Measurements from ENCODE around the gene INPP5F. TPM values are rescaled to one million over a fixed set of nuclear protein-coding genes. Genes with fewer than 3 reads are reported as not detected.

The INPP5F gene
- total RNA-seq, 1 donor from 2014 or later: 4.9 TPM

- no peak for DNase-seq
- no peaks in the 10 kb centered on the region for H3K27me3 ChIP-seq (ENCODE audit: low read depth)
- H3K4me1 ChIP-seq: peaks cover 6% of the 10 kb centered on the region
- intact Hi-C loops (cut with micrococcal nuclease): no loop called here
- H3K27ac ChIP-seq (replicated peaks): no peak overlapping the region
- H3K4me3 ChIP-seq: peak overlapping the region; percentile 51
- peaks cover 32% of the 10 kb centered on the region for H3K36me3 ChIP-seq
- TF ChIP-seq CTCF (IDR thresholded peaks at IDR 0.05; ENCODE audit: borderline replicate concordance): no peak
- H3K9me3 ChIP-seq (replicated peaks): no peaks in the 10 kb centered on the region
Measured at GRCh38 chr10:119818889-119819270, 93.0 kb downstream of the INPP5F start.

GRCh38 chr10:119821182-119821581, 95.3 kb downstream of the INPP5F start:
- H3K9me3 ChIP-seq (replicated peaks): no peaks in the 10 kb centered on the region
- no peaks in the 10 kb centered on the region for H3K27me3 ChIP-seq (ENCODE audit: low read depth)
- intact Hi-C loops (cut with micrococcal nuclease): no loop called here
- no peak overlapping the region for H3K27ac ChIP-seq (replicated peaks)
- H3K4me3 ChIP-seq: no peak overlapping the region
- H3K4me1 ChIP-seq: peaks cover 6% of the 10 kb centered on the region
- no peak for TF ChIP-seq CTCF (IDR thresholded peaks at IDR 0.05; ENCODE audit: borderline replicate concordance)
- no peak for DNase-seq
- peaks cover 21% of the 10 kb centered on the region for H3K36me3 ChIP-seq

GRCh38 chr10:119824299-119824698, 98.4 kb downstream of the INPP5F start:
- Histone ChIP-seq H3K27ac (replicated peaks) (no peak overlapping the region), H3K9me3 (replicated peaks) (no peaks in the 10 kb centered on the region), H3K4me1 (no peaks in the 10 kb centered on the region), H3K36me3 (peaks cover 40% of the 10 kb centered on the region), H3K4me3 (no peak overlapping the region), H3K27me3 (ENCODE audit: low read depth) (no peaks in the 10 kb centered on the region)
- intact Hi-C loops (cut with micrococcal nuclease): no loop called here
- no peak for TF ChIP-seq CTCF (IDR thresholded peaks at IDR 0.05; ENCODE audit: borderline replicate concordance)
- no peak for DNase-seq

GRCh38 chr10:119826771-119827170, 100.9 kb downstream of the INPP5F start:
- Histone ChIP-seq H3K9me3 (replicated peaks) (no peaks in the 10 kb centered on the region), H3K4me3 (no peak overlapping the region), H3K4me1 (no peaks in the 10 kb centered on the region), H3K27me3 (ENCODE audit: low read depth) (no peaks in the 10 kb centered on the region), H3K27ac (replicated peaks) (no peak overlapping the region), H3K36me3 (peaks cover 64% of the 10 kb centered on the region)
- no peak for DNase-seq
- intact Hi-C loops (cut with micrococcal nuclease): no loop called here
- no peak for TF ChIP-seq CTCF (IDR thresholded peaks at IDR 0.05; ENCODE audit: borderline replicate concordance)

GRCh38 chr10:119827430-119827829, 101.6 kb downstream of the INPP5F start:
- TF ChIP-seq CTCF (IDR thresholded peaks at IDR 0.05; ENCODE audit: borderline replicate concordance): no peak
- Histone ChIP-seq H3K27me3 (ENCODE audit: low read depth) (no peaks in the 10 kb centered on the region), H3K36me3 (peaks cover 69% of the 10 kb centered on the region), H3K4me3 (no peak overlapping the region), H3K4me1 (no peaks in the 10 kb centered on the region), H3K27ac (replicated peaks) (no peak overlapping the region), H3K9me3 (replicated peaks) (no peaks in the 10 kb centered on the region)
- DNase-seq: no peak
- intact Hi-C loops (cut with micrococcal nuclease): no loop called here

GRCh38 chr10:119829429-119829828, 103.6 kb downstream of the INPP5F start:
- Histone ChIP-seq H3K36me3 (peaks cover 78% of the 10 kb centered on the region), H3K4me1 (no peaks in the 10 kb centered on the region), H3K27me3 (ENCODE audit: low read depth) (no peaks in the 10 kb centered on the region), H3K27ac (replicated peaks) (no peak overlapping the region), H3K4me3 (no peak overlapping the region), H3K9me3 (replicated peaks) (no peaks in the 10 kb centered on the region)
- no peak for TF ChIP-seq CTCF (IDR thresholded peaks at IDR 0.05; ENCODE audit: borderline replicate concordance)
- intact Hi-C loops (cut with micrococcal nuclease): no loop called here
- no peak for DNase-seq
